ENCODE data around the gene GALNT8. TPM values are rescaled to one million over a fixed set of nuclear protein-coding genes. Genes with fewer than 3 reads are reported as not detected.

The GALNT8 gene
- polyA plus RNA-seq, 1 experiment, result not detected

DNA sequence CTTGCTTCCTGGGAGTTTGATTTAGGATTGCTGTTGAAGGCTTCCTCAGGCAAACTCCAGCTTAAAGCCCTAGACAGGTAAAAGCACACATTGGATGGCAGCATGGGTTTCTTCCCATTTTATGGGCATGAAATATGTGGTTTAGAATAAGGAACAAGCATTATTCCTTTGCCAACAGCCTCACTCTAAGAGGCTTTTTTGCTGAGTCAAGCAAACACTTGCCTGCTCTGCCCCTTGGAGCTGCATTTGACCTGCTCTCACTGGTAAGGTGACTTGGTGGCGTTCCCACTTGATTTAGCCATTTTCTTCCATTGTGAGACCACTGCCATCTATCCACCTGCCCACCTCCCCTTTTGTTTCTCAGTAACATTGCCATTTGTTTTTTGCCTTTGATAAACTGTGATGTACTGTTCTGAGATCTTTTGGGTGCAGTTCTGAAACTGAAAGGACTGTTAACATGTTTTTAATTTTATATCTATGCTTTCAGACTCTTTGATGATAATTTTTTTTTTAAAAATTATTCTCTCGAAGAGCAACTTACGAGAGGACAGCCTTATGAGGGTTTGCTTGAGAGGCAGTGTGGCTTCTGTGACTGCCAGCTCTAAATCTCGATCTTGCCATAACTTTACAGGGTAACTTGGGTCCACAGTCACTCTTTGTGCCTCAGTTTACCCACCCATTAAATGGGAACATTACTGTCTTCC lies 92.6 kb downstream of the GALNT8 start:
- peaks cover 14% of the 10 kb centered on the region for H3K27me3 ChIP-seq (ENCODE audit: control insufficient read depth, insufficient read depth, low read length)
- TF ChIP-seq, protein P1, sequence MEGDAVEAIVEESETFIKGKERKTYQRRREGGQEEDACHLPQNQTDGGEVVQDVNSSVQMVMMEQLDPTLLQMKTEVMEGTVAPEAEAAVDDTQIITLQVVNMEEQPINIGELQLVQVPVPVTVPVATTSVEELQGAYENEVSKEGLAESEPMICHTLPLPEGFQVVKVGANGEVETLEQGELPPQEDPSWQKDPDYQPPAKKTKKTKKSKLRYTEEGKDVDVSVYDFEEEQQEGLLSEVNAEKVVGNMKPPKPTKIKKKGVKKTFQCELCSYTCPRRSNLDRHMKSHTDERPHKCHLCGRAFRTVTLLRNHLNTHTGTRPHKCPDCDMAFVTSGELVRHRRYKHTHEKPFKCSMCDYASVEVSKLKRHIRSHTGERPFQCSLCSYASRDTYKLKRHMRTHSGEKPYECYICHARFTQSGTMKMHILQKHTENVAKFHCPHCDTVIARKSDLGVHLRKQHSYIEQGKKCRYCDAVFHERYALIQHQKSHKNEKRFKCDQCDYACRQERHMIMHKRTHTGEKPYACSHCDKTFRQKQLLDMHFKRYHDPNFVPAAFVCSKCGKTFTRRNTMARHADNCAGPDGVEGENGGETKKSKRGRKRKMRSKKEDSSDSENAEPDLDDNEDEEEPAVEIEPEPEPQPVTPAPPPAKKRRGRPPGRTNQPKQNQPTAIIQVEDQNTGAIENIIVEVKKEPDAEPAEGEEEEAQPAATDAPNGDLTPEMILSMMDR (IDR thresholded peaks at IDR 0.05; ENCODE audit: insufficient read depth, low read depth, low read length), result no peak
- H3K4me3 ChIP-seq (ENCODE audit: low read depth, low read length), result no peak overlapping the region
- ChIA-PET CTCF (no interaction called here), POLR2A (no interaction called here)
- no peaks in the 10 kb centered on the region for H3K36me3 ChIP-seq (ENCODE audit: control insufficient read depth, insufficient read depth, low read length)
- no peak for DNase-seq (ENCODE audit: low read depth)

DNA sequence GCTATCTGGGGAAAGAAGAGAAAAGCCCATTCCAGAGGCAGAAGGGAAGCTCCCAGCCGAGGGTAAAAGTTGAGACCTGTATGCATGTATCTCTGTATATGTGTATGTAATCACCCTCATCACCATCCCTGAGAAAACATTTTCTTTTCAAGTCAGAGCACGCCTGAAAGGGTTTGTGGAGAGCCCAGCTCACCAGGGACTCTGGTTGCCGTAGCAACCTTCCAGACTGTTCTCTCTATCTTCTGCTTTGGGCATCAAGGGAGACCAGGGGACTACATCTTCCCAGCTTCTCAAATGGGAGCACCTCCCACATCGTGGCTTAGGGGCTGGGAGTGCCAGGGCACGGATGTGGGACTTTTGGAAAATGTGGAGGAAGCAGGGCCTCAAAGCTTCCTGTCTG lies 93.5 kb downstream of the GALNT8 start:
- ChIA-PET POLR2A (no interaction called here), CTCF (interaction anchor here (0.6 to 0.7 kb wide), 2 partner anchors 41 to 773 kb away, joined by 3 read pairs; no protein-coding TSS in a partner anchor)
- no peak overlapping the region for H3K4me3 ChIP-seq (ENCODE audit: low read depth, low read length)
- H3K27me3 ChIP-seq (ENCODE audit: control insufficient read depth, insufficient read depth, low read length), result peaks cover 9% of the 10 kb centered on the region
- TF ChIP-seq, protein P1 (IDR thresholded peaks at IDR 0.05; ENCODE audit: insufficient read depth, low read depth, low read length), result no peak
- no peak for DNase-seq (ENCODE audit: low read depth)
- H3K36me3 ChIP-seq (ENCODE audit: control insufficient read depth, insufficient read depth, low read length), result no peaks in the 10 kb centered on the region

DNA sequence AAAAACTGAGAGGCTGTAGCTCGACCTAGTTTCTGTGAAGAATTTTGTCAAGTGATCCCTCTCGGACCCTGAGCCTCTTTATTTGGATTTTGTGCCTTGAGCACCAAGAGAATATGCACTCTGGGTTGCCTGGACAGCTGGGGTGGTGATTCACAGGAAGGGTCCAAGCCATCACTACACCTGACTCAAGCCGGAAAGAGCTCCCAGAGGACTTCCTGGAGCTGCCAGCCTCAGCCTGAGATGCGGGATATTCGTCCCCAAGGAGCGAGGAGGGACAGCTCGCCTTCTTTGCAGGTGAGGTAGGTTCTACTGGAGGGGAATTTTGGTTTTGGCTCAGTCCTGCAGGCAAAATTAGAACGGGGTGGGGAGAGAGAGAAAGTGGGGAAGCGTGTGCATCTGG lies 94.3 kb downstream of the GALNT8 start:
- CTCF ChIA-PET, result interaction anchor here (0.6 to 0.7 kb wide), 4 partner anchors 19 to 774 kb away, joined by 3 read pairs; no protein-coding TSS in a partner anchor
- Histone ChIP-seq H3K27me3 (ENCODE audit: control insufficient read depth, insufficient read depth, low read length) (peaks cover 9% of the 10 kb centered on the region), H3K36me3 (ENCODE audit: control insufficient read depth, insufficient read depth, low read length) (no peaks in the 10 kb centered on the region), H3K4me3 (ENCODE audit: low read depth, low read length) (no peak overlapping the region)
- DNase-seq (ENCODE audit: low read depth), result no peak
- TF ChIP-seq, protein P1 (IDR thresholded peaks at IDR 0.05; ENCODE audit: insufficient read depth, low read depth, low read length), result no peak
- POLR2A ChIA-PET, result no interaction called here

DNA sequence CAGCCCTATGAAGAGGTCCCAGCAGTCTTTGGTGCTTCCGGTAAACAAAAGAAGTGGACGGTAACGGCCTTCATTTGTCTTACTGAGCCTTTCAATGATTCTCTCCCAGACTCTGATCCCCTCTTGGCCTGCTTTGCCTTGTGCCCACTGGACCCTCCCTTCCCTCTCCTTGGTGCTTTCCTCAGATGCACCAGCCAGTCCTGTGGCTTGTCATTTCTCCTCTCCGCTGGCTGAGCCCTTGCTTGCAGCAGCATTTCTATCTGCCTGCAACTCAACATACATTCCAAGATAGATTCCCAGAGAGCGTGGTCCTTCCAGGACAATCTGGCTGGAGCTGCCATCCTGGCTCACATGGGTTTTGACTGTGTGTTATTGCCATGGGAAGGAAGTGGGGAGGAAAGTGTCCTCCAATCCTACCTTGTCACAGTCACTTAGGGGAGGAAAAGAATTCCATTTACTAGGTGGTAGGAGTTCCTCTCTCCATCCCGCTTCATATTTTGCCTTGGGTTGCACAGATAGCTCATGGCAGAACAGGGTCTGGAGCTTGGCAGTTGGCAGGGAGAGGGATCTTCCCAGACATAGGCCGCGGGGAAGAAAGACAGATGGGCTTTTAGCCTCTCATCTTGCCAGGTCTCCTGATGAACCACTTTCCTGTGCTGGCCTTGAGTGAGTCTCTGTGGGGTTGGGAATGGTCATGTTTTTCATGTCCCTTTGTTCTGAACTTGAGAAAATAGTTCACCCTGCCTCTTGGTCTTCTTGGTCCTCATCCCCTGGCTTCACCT lies 96.7 kb downstream of the GALNT8 start:
- TF ChIP-seq, protein P1 (IDR thresholded peaks at IDR 0.05; ENCODE audit: insufficient read depth, low read depth, low read length), result no peak
- CTCF ChIA-PET, result interaction anchor here (1.7 kb wide), 1 partner anchor 32 kb away, joined by 4 read pairs; no protein-coding TSS in a partner anchor
- POLR2A ChIA-PET, result no interaction called here

DNA sequence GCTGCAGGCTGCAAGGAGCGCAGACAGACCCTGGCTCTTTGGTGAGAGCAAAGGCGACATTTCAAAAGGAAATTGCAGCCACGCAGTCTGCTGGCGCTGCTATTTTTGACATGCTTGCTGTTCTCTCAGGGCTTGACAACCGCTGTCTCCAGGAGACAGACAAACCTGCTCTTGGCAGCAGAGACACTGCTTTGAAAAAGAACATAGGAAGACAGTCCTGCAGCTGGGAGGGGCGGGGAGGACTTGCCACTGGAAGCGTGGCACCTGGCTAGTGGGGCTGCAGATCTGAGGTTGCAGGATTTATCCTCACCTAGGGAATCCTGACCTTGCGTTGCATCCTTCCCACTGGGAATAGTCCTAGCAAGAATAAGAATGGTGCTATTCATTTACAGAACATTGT lies 97.7 kb downstream of the GALNT8 start:
- Histone ChIP-seq H3K27me3 (ENCODE audit: control insufficient read depth, insufficient read depth, low read length) (peaks cover 2% of the 10 kb centered on the region), H3K36me3 (ENCODE audit: control insufficient read depth, insufficient read depth, low read length) (no peaks in the 10 kb centered on the region), H3K4me3 (ENCODE audit: low read depth, low read length) (no peak overlapping the region)
- no peak for DNase-seq (ENCODE audit: low read depth)
- ChIA-PET CTCF (interaction anchor here (0.7 kb wide), 1 partner anchor 110 kb away, joined by 3 read pairs; no protein-coding TSS in a partner anchor), POLR2A (no interaction called here)
- TF ChIP-seq, protein P1 (IDR thresholded peaks at IDR 0.05; ENCODE audit: insufficient read depth, low read depth, low read length), result no peak

More for the DNA sequence above, 96.7 kb downstream of the GALNT8 start:
- no peak overlapping the region for H3K4me3 ChIP-seq (ENCODE audit: low read depth, low read length)
- DNase-seq (ENCODE audit: low read depth), result no peak
- H3K36me3 ChIP-seq (ENCODE audit: control insufficient read depth, insufficient read depth, low read length), result no peaks in the 10 kb centered on the region
- H3K27me3 ChIP-seq (ENCODE audit: control insufficient read depth, insufficient read depth, low read length), result peaks cover 2% of the 10 kb centered on the region

Data from BJ (cell line).